ENCODE data around the gene NR4A3.

NR4A3 gene

GRCh38 chr9:99868845-99869244 lies 47.2 kb downstream of the NR4A3 start:
- ATAC-seq, result no peak; the same call in 2 of the 3 replicates
- TF ChIP-seq ZFP3 (CRISPR knock-in tag; IDR thresholded peaks at IDR 0.05) (no peak), ZC3H10 (CRISPR knock-in tag; IDR thresholded peaks at IDR 0.05) (no peak), RARB (CRISPR knock-in tag; IDR thresholded peaks at IDR 0.05) (no peak), TOX (CRISPR knock-in tag; IDR thresholded peaks at IDR 0.05; ENCODE audit: borderline replicate concordance) (no peak), ESRRG (CRISPR knock-in tag; IDR thresholded peaks at IDR 0.05) (no peak), OSR1 (CRISPR knock-in tag; IDR thresholded peaks at IDR 0.05) (no peak), ZNF565 (CRISPR knock-in tag; conservative IDR thresholded peaks at IDR 0.05; ENCODE audit: low read depth) (no peak), ARNTL (CRISPR knock-in tag; IDR thresholded peaks at IDR 0.05; ENCODE audit: borderline replicate concordance, low read depth) (no peak), ZNF70 (CRISPR knock-in tag; IDR thresholded peaks at IDR 0.05) (no peak)

GRCh38 chr9:99870126-99870525 lies 48.4 kb downstream of the NR4A3 start:
- no peak for TF ChIP-seq PPARA (CRISPR knock-in tag; IDR thresholded peaks at IDR 0.05; ENCODE audit: borderline replicate concordance)
- TF ChIP-seq ZNF8 (CRISPR knock-in tag; IDR thresholded peaks at IDR 0.05), result no peak
- TF ChIP-seq ZFP3 (CRISPR knock-in tag; IDR thresholded peaks at IDR 0.05), result no peak
- TF ChIP-seq, protein P1, sequence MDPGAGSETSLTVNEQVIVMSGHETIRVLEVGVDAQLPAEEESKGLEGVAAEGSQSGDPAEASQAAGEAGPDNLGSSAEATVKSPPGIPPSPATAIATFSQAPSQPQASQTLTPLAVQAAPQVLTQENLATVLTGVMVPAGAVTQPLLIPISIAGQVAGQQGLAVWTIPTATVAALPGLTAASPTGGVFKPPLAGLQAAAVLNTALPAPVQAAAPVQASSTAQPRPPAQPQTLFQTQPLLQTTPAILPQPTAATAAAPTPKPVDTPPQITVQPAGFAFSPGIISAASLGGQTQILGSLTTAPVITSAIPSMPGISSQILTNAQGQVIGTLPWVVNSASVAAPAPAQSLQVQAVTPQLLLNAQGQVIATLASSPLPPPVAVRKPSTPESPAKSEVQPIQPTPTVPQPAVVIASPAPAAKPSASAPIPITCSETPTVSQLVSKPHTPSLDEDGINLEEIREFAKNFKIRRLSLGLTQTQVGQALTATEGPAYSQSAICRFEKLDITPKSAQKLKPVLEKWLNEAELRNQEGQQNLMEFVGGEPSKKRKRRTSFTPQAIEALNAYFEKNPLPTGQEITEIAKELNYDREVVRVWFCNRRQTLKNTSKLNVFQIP (CRISPR knock-in tag; IDR thresholded peaks at IDR 0.05; ENCODE audit: borderline replicate concordance, low read depth), result no peak
- TF ChIP-seq ESRRG (CRISPR knock-in tag; IDR thresholded peaks at IDR 0.05), result no peak
- TF ChIP-seq SNAI2 (CRISPR knock-in tag; IDR thresholded peaks at IDR 0.05), result no peak
- TF ChIP-seq TSHZ2 (CRISPR knock-in tag; IDR thresholded peaks at IDR 0.05), result no peak
- no peak for TF ChIP-seq ZNF565 (CRISPR knock-in tag; conservative IDR thresholded peaks at IDR 0.05; ENCODE audit: low read depth)
- no peak for TF ChIP-seq ZC3H10 (CRISPR knock-in tag; IDR thresholded peaks at IDR 0.05)
- no peak for TF ChIP-seq PATZ1 (CRISPR knock-in tag; IDR thresholded peaks at IDR 0.05; ENCODE audit: borderline replicate concordance)
- TF ChIP-seq ZNF70 (CRISPR knock-in tag; IDR thresholded peaks at IDR 0.05), result no peak
- TF ChIP-seq CSDC2 (CRISPR knock-in tag; IDR thresholded peaks at IDR 0.05), result no peak
- TF ChIP-seq ARNTL (CRISPR knock-in tag; IDR thresholded peaks at IDR 0.05; ENCODE audit: borderline replicate concordance, low read depth), result no peak
- TF ChIP-seq ISL1 (CRISPR knock-in tag; IDR thresholded peaks at IDR 0.05), result no peak
- TF ChIP-seq BACH2 (CRISPR knock-in tag; IDR thresholded peaks at IDR 0.05; ENCODE audit: borderline replicate concordance), result no peak
- no peak for TF ChIP-seq RARB (CRISPR knock-in tag; IDR thresholded peaks at IDR 0.05)
- no peak for ATAC-seq

DNA sequence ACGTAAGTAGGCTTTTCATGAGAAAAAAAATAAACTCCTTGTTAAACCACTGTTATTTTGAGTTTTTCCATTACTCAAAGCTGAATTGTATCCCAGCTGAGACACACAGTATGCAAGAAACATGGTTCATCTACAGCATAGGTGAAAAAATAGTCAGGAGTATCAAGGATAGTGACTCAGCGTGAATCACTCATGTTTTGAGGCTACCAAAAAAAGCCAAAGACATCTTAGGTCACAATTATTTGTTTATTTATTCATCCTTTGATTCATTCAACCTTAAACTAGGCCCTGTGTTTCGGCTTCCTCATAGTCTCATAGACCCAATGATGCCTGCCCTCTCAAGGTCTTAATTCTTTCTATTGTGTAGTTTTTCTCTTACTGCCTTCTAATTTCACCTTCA lies 51.8 kb downstream of the NR4A3 start:
- TF ChIP-seq ZFP30 (CRISPR knock-in tag; IDR thresholded peaks at IDR 0.05) (no peak), CSDC2 (CRISPR knock-in tag; IDR thresholded peaks at IDR 0.05) (no peak)
- peak; percentile 22; the same call in 1 of the 3 replicates for ATAC-seq

GRCh38 chr9:99873943-99874584 lies 52.4 kb downstream of the NR4A3 start:
- no peak for ATAC-seq
- no peak for TF ChIP-seq TSHZ2 (CRISPR knock-in tag; IDR thresholded peaks at IDR 0.05)

All from SK-N-SH treated with all-trans-retinoic acid at 6 μM for 48 hours (cell line).